Measurements from ENCODE around the gene QPCT. TPM values are rescaled to one million over a fixed set of nuclear protein-coding genes. Genes with fewer than 3 reads are reported as not detected.
A peak's percentile ranks its signal among the peaks of the same experiment; 100 is the strongest.

Gene QPCT
- total and polyA plus RNA-seq, 2 of the 4 experiments (the other 2 are of a cell fraction) = 1.9 to 2.2 TPM

DNA sequence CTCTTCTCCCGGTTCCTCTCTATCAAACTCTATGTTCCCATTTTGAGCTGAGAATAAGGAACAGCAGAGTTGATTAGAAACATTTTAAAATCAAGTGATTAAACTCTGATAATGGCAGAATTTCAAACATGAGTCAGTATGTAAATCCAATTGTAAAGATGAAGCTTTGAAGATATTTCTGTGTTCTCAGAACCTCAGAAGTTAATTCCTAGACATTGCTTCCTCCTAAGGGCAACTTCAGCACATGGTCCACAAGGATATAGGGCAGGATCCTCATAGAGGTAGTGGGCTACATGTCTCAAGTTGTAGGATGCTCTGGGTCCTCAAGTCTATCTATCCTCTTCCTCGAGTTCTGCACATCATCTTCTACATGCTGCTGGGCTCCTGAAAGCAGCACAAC lies 46.3 kb downstream of the QPCT start:
- peak overlapping the region; percentile 62 for H3K56ac ChIP-seq (ENCODE audit: extremely low read depth, insufficient read depth, low read length)
- peak overlapping the region; percentile 80 for H2BK5ac ChIP-seq (ENCODE audit: low read depth, low read length, poor library complexity, severe bottlenecking)
- in situ Hi-C loops (cut with MboI; ENCODE audit: low sequenced_read_pairs) = loop anchor here (10.0 kb wide), 1 partner anchor 874 kb away; no protein-coding TSS in a partner anchor
- H3K27me3 ChIP-seq (ENCODE audit: control insufficient read depth, insufficient read depth, low read length) = no peaks in the 10 kb centered on the region
- peak overlapping the region; percentile 70; the same call in 1 of the 2 replicates for H3K23ac ChIP-seq (ENCODE audit: low read depth, low read length)
- H2AFZ ChIP-seq (replicated peaks; ENCODE audit: low read length, poor library complexity) = peak overlapping the region; percentile 64
- ChIA-PET POLR2A (ENCODE audit: unreplicated experiment) (interaction anchor here (0.7 kb wide), 1 partner anchor 158 kb away, joined by 3 read pairs; no protein-coding TSS in a partner anchor), CTCF (interaction anchor here (0.6 to 1.1 kb wide), 3 partner anchors 13 to 489 kb away, joined by 3 to 12 read pairs (median 4); no protein-coding TSS in a partner anchor)
- peak overlapping the region; percentile 75 to 76 for H4K8ac ChIP-seq (ENCODE audit: low read depth in 2 of 2, low read length in 2 of 2)
- peak overlapping the region; percentile 72 for H3K18ac ChIP-seq (ENCODE audit: low read depth, low read length)
- H4K20me1 ChIP-seq (ENCODE audit: insufficient read depth, low read length) = no peaks in the 10 kb centered on the region
- peak overlapping the region; percentile 98 for H2BK15ac ChIP-seq (ENCODE audit: low read depth, low read length)
- peak overlapping the region; percentile 84; the same call in 1 of the 2 replicates for H2BK120ac ChIP-seq (ENCODE audit: low read depth, low read length)
- H3K9me3 ChIP-seq (ENCODE audit: control insufficient read depth, insufficient read depth, low read length) = no peaks in the 10 kb centered on the region
- H3K4ac ChIP-seq (ENCODE audit: low read depth, low read length) = peak overlapping the region; percentile 68
- dilution Hi-C loops (cut with HindIII; ENCODE audit: low sequenced_read_pairs, unreplicated experiment) = no loop called here
- ATAC-seq (ENCODE audit: low read depth) (no peak), DNase-seq (no peak)
- TF ChIP-seq RFX5 (IDR thresholded peaks at IDR 0.05; ENCODE audit: low read depth, low read length) (no peak), NFE2L2 (IDR thresholded peaks at IDR 0.05; ENCODE audit: low read depth, low read length) (no peak), POLR2A (IDR thresholded peaks at IDR 0.05; ENCODE audit: low read depth, low read length) (no peak), MAFK (IDR thresholded peaks at IDR 0.05; ENCODE audit: low read depth, low read length) (no peak), CHD1 (IDR thresholded peaks at IDR 0.05; ENCODE audit: low read depth, low read length) (no peak), SMC3 (IDR thresholded peaks at IDR 0.05; ENCODE audit: low read depth, low read length) (no peak), FOS (IDR thresholded peaks at IDR 0.05; ENCODE audit: low read depth, low read length) (no peak), MAZ (IDR thresholded peaks at IDR 0.05; ENCODE audit: borderline replicate concordance, low read depth, low read length) (no peak), CEBPB (IDR thresholded peaks at IDR 0.05; ENCODE audit: low read depth, low read length) (no peak), RCOR1 (IDR thresholded peaks at IDR 0.05; ENCODE audit: insufficient replicate concordance, low read length) (no peak), MXI1 (IDR thresholded peaks at IDR 0.05; ENCODE audit: borderline replicate concordance, low read depth, low read length) (no peak)
- TF ChIP-seq, protein P1, sequence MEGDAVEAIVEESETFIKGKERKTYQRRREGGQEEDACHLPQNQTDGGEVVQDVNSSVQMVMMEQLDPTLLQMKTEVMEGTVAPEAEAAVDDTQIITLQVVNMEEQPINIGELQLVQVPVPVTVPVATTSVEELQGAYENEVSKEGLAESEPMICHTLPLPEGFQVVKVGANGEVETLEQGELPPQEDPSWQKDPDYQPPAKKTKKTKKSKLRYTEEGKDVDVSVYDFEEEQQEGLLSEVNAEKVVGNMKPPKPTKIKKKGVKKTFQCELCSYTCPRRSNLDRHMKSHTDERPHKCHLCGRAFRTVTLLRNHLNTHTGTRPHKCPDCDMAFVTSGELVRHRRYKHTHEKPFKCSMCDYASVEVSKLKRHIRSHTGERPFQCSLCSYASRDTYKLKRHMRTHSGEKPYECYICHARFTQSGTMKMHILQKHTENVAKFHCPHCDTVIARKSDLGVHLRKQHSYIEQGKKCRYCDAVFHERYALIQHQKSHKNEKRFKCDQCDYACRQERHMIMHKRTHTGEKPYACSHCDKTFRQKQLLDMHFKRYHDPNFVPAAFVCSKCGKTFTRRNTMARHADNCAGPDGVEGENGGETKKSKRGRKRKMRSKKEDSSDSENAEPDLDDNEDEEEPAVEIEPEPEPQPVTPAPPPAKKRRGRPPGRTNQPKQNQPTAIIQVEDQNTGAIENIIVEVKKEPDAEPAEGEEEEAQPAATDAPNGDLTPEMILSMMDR (conservative IDR thresholded peaks at IDR 0.05; ENCODE audit: low read depth, low read length) = no peak
- TF ChIP-seq, protein P2, sequence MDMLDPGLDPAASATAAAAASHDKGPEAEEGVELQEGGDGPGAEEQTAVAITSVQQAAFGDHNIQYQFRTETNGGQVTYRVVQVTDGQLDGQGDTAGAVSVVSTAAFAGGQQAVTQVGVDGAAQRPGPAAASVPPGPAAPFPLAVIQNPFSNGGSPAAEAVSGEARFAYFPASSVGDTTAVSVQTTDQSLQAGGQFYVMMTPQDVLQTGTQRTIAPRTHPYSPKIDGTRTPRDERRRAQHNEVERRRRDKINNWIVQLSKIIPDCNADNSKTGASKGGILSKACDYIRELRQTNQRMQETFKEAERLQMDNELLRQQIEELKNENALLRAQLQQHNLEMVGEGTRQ (IDR thresholded peaks at IDR 0.05; ENCODE audit: low read depth, low read length) = no peak
- TF ChIP-seq, protein P3, sequence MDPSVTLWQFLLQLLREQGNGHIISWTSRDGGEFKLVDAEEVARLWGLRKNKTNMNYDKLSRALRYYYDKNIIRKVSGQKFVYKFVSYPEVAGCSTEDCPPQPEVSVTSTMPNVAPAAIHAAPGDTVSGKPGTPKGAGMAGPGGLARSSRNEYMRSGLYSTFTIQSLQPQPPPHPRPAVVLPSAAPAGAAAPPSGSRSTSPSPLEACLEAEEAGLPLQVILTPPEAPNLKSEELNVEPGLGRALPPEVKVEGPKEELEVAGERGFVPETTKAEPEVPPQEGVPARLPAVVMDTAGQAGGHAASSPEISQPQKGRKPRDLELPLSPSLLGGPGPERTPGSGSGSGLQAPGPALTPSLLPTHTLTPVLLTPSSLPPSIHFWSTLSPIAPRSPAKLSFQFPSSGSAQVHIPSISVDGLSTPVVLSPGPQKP (IDR thresholded peaks at IDR 0.05; ENCODE audit: borderline replicate concordance, low read depth, low read length) = no peak
- intact Hi-C loops (cut with micrococcal nuclease) = no loop called here
- H3K4me2 ChIP-seq (ENCODE audit: low read depth, low read length) = peak overlapping the region; percentile 65; the same call in 1 of the 2 replicates
- no TSS peak for BruUV-seq (replicated peaks)
- peak overlapping the region; percentile 51 for H4K91ac ChIP-seq (ENCODE audit: insufficient read depth, low read depth, low read length)
- H3K9me1 ChIP-seq (ENCODE audit: insufficient read depth, low read length) = peaks cover 14% of the 10 kb centered on the region
- no peak overlapping the region for H3K4me3 ChIP-seq (ENCODE audit: insufficient read depth, low read depth, low read length)
- peaks cover 27% of the 10 kb centered on the region for H3K4me1 ChIP-seq (ENCODE audit: control insufficient read depth, insufficient read depth, low read length)
- H2AK9ac ChIP-seq (replicated peaks; ENCODE audit: low read depth, low read length, poor library complexity) = peak overlapping the region; percentile 65
- peak overlapping the region; percentile 49; the same call in 1 of the 2 replicates for H4K5ac ChIP-seq (ENCODE audit: low read depth, low read length)
- H3K9ac ChIP-seq (ENCODE audit: low read depth, low read length) = no peak overlapping the region
- no CpG with 5 or more reads among the region's 2 CpGs for WGBS, 2 experiments (ENCODE audit: extremely low coverage in 2 of 2, insufficient read length in 1 of 2)
- H2AK5ac ChIP-seq (ENCODE audit: low read depth, low read length) = peak overlapping the region; percentile 96
- H3K27ac ChIP-seq (ENCODE audit: insufficient read depth, low read length) = no peak overlapping the region; the same call in 1 of the 2 replicates
- peak overlapping the region; percentile 94 for H2BK20ac ChIP-seq (ENCODE audit: low read depth, low read length)
- peak overlapping the region; percentile 94 for H3K14ac ChIP-seq (replicated peaks; ENCODE audit: low read depth, low read length)
- H3K36me3 ChIP-seq (ENCODE audit: control insufficient read depth, insufficient read depth, low read length) = no peaks in the 10 kb centered on the region
- peaks cover 0 to 2% of the 10 kb centered on the region in 2 experiments; a peak in 1 of 4 replicates for H3K79me1 ChIP-seq (ENCODE audit: low read depth in 1 of 2, low read length in 2 of 2)

All from IMR-90 (cell line).